GM19452 (cell line): ENCODE data around the gene AK3.
"Not testable (repeated sequence)": the region's sequence is repeated elsewhere in the genome, so short reads cannot be mapped to it uniquely, and the experiment has no call there.

Source experiments
- ATAC-seq: cut with Tn5 transposase; IDR thresholded peaks from one replicate; pipeline ENCODE4 v1.9.1; 2021; ENCODE audit not compliant: unreplicated experiment

The AK3 gene

DNA sequence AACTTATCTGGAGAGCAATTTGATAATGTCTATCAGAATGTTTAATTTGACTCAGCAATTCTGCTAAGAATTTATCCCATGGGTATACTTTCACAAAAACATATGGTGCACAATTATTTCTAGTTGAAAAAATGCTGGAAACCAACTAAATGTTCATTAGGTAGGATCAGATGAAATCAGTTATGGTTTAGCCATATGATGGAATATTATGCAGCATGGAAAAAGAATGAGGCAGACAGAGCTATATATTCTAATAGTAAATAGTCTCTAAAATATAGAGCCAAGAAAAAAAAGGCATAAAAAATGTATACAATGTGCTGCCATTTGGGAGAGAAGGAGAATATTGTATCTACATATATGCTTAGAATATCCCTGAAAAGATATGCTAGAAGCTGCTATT, 71.1 kb downstream of the AK3 start:
- ATAC-seq: no peak

DNA sequence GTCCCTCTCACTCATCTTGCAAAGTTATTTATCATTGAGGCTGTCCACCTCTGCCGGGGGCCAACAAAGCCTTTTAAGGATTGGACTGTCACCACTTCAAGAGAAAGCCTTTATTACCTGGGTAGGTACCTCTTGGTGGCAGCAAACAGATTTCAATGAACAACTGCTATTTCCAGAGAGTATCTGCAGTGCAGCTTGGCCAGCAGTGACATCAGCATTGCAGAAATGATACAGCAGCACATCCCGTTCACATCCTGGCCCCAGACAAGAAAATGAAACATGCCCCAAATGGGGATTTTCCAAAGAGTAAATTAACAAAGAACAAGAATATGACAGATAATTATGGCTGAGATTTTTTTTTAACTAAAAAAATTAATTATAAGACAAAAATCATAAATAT, 72.4 kb downstream of the AK3 start:
- ATAC-seq: no peak

DNA sequence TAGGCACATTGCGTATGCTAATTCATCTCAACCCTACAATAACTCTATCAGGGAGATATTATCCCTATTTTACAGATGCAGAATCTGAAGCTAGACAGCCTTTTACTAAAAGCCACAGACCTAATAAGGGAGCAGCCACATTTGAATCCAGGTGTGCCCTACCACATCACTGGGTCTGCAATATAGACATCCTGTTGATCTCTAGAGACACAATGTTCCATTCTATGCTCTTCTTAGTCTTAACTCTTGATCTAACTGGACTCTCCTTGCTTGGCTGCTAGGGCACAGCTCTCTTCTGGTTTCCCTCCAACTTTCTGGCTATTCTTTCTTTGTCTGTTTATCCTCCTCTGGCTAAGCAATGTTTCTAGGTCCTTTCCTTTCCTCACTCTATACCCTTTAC, 73.3 kb downstream of the AK3 start:
- no peak for ATAC-seq

- ATAC-seq: no peak
Measured at GRCh38 chr9:4666042-4666699, 74.8 kb downstream of the AK3 start, which contains the start of gene SPATA6L. TSS of gene SPATA6L (minus strand) at chr9:4666480. CDS start at chr9:4666250, 230 bp downstream.

DNA sequence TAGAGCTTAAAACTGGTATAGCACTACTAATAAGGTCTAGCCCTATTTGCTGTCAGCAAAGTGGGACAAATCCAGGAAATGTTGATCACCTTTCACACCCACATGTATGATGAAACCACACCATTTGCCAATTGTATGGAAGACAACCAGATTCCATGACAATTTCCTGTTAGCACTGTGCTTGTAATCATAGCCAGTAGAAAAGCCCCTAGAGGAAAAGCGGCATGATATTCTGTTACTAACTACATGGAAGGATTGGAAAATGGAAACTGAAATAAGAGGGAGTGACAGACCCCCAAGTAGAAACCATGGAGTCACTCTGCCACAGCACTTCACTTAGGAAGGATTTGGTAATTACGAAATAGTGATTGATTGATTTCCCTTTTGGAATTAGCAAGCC, 75.6 kb downstream of the AK3 start:
- no peak for ATAC-seq

GRCh38 chr9:4663956-4664355, 77.0 kb downstream of the AK3 start:
- ATAC-seq: no peak

GRCh38 chr9:4662989-4663792, 77.8 kb downstream of the AK3 start:
- ATAC-seq: no peak

- ATAC-seq: peak; percentile 80
Measured at GRCh38 chr9:4662108-4662988, 78.7 kb downstream of the AK3 start, which contains the start of gene PLPP6. TSS of gene PLPP6 (plus strand) at chr9:4662294. CDS start at chr9:4662376, 82 bp downstream.

GRCh38 chr9:4661611-4662010, 79.4 kb downstream of the AK3 start:
- no peak for ATAC-seq

DNA sequence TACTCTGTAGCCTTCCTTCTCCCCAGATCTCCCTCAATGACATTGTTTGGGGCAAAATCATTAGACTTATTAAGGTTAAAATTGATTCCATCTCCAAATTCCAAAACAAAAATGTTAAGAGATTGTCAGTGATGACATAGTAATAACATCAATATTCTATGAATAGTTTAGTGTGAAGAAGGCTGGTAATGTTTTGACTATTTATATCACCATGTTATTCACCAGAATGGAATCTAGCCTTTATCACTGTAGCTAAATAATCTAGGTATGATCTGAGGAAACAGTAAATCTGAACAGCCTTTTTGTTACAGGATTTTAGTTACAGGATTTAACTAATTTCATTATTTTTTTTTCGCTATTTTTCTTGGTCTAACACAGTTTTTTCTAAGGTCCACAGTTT, 79.8 kb downstream of the AK3 start:
- no peak for ATAC-seq

- ATAC-seq: not testable (repeated sequence)
Measured at GRCh38 chr9:4660665-4661064, 80.3 kb downstream of the AK3 start.
